Lung (tissue), 12 donors: ENCODE data around the gene NOP16. TPM values are rescaled to one million over a fixed set of nuclear protein-coding genes. Genes with fewer than 3 reads are reported as not detected.
A peak's percentile ranks its signal among the peaks of the same experiment; 100 is the strongest.

Source experiments
- ATAC-seq: fragments of 200-7000 bp; cut with Tn5 transposase; one replicate; pipeline ENCODE4 v1.9.1; 2020; ENCODE audit warnings: moderate number of reproducible peaks; ENCODE audit not compliant: insufficient read depth, low FRiP score
- DNase-seq, 3 donors: peaks; one replicate each; pipeline ENCODE4 v3.0.0-alpha.2; 2013 to 2017
- H3K27ac ChIP-seq, 2 donors: one replicate each; pipeline ENCODE4 v1.5.1; 2013; ENCODE audit warnings: mild to moderate bottlenecking in 2 of 2, moderate library complexity in 2 of 2, control low read depth in 1 of 2, inconsistent platforms in 1 of 2, low read depth in 1 of 2, low read length in 1 of 2
- H3K27me3 ChIP-seq, 3 donors: one replicate each; pipeline ENCODE4 v1.5.1; 2013; ENCODE audit warnings: low read length in 2 of 3; ENCODE audit not compliant: control insufficient read depth in 3 of 3, insufficient read depth in 3 of 3
- H3K36me3 ChIP-seq, 4 donors: one replicate each; pipeline ENCODE4 v1.5.1; 2013; ENCODE audit warnings: low read length in 4 of 4, mild to moderate bottlenecking in 1 of 4, moderate library complexity in 1 of 4; ENCODE audit not compliant: control insufficient read depth in 4 of 4, insufficient read depth in 4 of 4
- H3K4me1 ChIP-seq, 5 donors: one replicate each; pipeline ENCODE4 v1.5.1; 2013; ENCODE audit warnings: low read length in 5 of 5, mild to moderate bottlenecking in 2 of 5, moderate library complexity in 1 of 5; ENCODE audit not compliant: control insufficient read depth in 5 of 5, insufficient read depth in 5 of 5
- H3K4me3 ChIP-seq: one replicate; pipeline ENCODE4 v1.5.1; 2013; ENCODE audit warnings: mild to moderate bottlenecking, control low read depth, moderate library complexity
- H3K9ac ChIP-seq, 2 donors: one replicate each; pipeline ENCODE4 v1.5.1; 2013; ENCODE audit warnings: low read length in 2 of 2, control low read depth in 1 of 2; ENCODE audit not compliant: insufficient read depth in 1 of 2
- H3K9me3 ChIP-seq, 4 donors: one replicate each; pipeline ENCODE4 v1.5.1; 2013; ENCODE audit warnings: low read length in 3 of 4, mild to moderate bottlenecking in 1 of 4, moderate library complexity in 1 of 4; ENCODE audit not compliant: control insufficient read depth in 4 of 4, insufficient read depth in 3 of 4
- CTCF ChIP-seq: IDR thresholded peaks from 2 replicates; pipeline ENCODE4 v1.5.1; 2012; ENCODE audit warnings: mild to moderate bottlenecking; ENCODE audit errors: control extremely low read depth, extremely low read depth
- WGBS, 2 donors: extraction: QIAGEN DNeasy Blood & Tissue Kit; methylation state at CpG; one replicate each; pipeline ENCODE4 v1.1.7; 2013; 5-methylcytosine and 5-hydroxymethylcytosine counted together
- polyA plus RNA-seq, 2 donors: library from polyadenylated mRNA; stranded (reverse); fragments of 200-250 nt; gene quantifications; one replicate each; pipeline ENCODE4 v1.2.1, GENCODE V29; 2013
- total RNA-seq, 2 donors: library from RNA; depleted of rRNA in 1 of 2; stranded (reverse); fragments of >200 nt in 1 of 2; gene quantifications; one replicate each; pipeline ENCODE4 v1.2.1, GENCODE V29; 2014 to 2021
- donor health status: control.
- donor health status: control.
- donor health status: Bipolar disorder and iron deficiency.
- donor health status: healthy.
- donor health status: DM: yes; HTN: yes; CAD: no.

NOP16 gene
- total and polyA plus RNA-seq, 4 donors = 5.0 to 52.1 (median 36.5) TPM

- peak overlapping the region; percentile 95 to 98 for H3K27ac ChIP-seq
- ATAC-seq (no peak), DNase-seq (peak in 2 of 3 donors; percentile 25 to 56)
- H3K27me3 ChIP-seq = no peaks in the 10 kb centered on the region
- no peaks in the 10 kb centered on the region for H3K9me3 ChIP-seq
- peaks cover 3 to 19% (median 10%) of the 10 kb centered on the region in 5 donors for H3K4me1 ChIP-seq
- H3K4me3 ChIP-seq = peak overlapping the region; percentile 86
- H3K36me3 ChIP-seq = no peaks in the 10 kb centered on the region
- no peak for TF ChIP-seq CTCF
- peak overlapping the region; percentile 73 to 85 for H3K9ac ChIP-seq
- 64 to 85% methylated on average over 13 of the region's 13 CpGs for WGBS, 2 donors
Observed at GRCh38 chr5:176415240-176415951, 27.0 kb upstream of the NOP16 start.

DNA sequence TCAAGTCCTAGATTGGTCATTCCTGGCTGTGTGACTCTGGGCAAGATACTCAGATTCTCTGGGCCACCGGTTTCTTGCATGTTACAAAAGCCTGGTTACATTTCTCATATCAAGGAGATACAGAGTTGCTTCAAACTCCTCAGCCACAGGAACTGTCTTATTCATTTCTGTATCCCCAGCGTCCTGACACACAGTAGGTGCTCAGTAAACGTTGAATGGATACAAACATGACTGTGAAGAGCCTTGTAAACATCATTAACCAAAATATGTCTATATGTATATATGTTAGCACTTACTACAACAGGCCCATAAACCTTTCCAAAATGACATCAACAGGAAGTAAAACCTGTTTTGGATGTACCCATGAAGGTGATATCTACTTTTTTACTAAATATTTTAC is 26.3 kb upstream of the NOP16 start:
- TF ChIP-seq CTCF = no peak
- H3K4me3 ChIP-seq = no peak overlapping the region
- WGBS, 2 donors = 64 to 78% methylated on average over 3 of the region's 3 CpGs
- no peaks in the 10 kb centered on the region for H3K27me3 ChIP-seq
- H3K9me3 ChIP-seq = no peaks in the 10 kb centered on the region
- ATAC-seq (no peak), DNase-seq (no peak)
- peaks cover 3 to 19% (median 10%) of the 10 kb centered on the region in 5 donors for H3K4me1 ChIP-seq
- no peak overlapping the region for H3K9ac ChIP-seq
- H3K27ac ChIP-seq = no peak overlapping the region
- peaks cover 0 to 7% (median 2%) of the 10 kb centered on the region in 4 donors for H3K36me3 ChIP-seq

DNA sequence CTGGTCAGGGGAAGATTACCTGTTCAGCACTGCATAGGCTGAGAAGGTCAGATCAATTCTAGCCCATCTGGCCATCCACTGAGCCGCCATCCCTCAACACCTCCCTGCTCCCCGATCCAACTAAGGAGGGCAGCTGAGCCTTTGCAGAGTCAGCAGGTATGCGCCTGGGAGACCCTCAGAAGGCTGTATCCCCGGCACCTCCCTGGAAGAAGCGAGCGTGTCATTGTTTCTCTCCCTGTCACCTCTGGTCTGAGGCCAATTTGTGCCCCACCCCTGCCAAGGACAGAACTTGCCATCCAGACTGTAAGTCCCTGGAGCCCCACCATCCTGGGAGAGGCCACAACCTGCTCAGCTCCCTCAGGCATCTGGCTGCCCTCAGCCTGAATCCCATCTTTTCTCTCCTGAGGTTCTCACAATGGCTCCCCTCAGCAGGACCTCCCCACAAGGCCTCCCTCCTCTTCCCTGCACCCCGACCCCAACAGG is 25.4 kb upstream of the NOP16 start:
- ATAC-seq (no peak), DNase-seq (no peak)
- Histone ChIP-seq H3K9me3 (no peaks in the 10 kb centered on the region), H3K36me3 (peaks cover 0 to 7% (median 3%) of the 10 kb centered on the region in 4 donors), H3K9ac (no peak overlapping the region), H3K4me3 (no peak overlapping the region), H3K4me1 (peaks cover 3 to 19% (median 10%) of the 10 kb centered on the region in 5 donors), H3K27ac (peak overlapping the region; percentile 15 to 34), H3K27me3 (no peaks in the 10 kb centered on the region)
- WGBS, 2 donors = 85 to 88% methylated on average over 7 of the region's 7 CpGs
- no peak for TF ChIP-seq CTCF
